GM19240 (cell line): ENCODE data around the gene FAM118A.
"Not testable (repeated sequence)": the region's sequence is repeated elsewhere in the genome, so short reads cannot be mapped to it uniquely, and the experiment has no call there.

Experiments used
- DNase-seq: peaks from one replicate; pipeline ENCODE4 v3.0.0; 2011; ENCODE audit warnings: low spot score; ENCODE audit not compliant: insufficient read length

Gene FAM118A

DNA sequence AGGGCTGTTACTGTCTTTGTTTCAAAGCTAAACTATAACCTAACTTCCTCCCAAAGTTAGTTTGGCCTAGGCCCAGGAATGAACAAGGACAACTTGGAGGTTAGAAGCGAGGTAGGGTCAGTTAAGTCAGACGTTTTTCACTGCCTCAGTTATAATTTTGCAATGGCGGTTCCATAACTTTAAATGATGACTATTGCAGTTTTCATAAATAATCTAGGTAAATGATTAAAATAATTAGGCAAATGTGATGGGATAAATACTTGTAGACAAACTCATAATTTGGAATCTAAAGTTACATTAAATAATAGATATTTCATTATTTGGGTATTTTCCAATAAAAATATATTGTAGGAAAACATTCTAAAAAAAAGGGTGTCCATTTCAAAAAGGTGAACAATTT is 63.9 kb downstream of the FAM118A start:
- DNase-seq, result not testable (repeated sequence)

DNA sequence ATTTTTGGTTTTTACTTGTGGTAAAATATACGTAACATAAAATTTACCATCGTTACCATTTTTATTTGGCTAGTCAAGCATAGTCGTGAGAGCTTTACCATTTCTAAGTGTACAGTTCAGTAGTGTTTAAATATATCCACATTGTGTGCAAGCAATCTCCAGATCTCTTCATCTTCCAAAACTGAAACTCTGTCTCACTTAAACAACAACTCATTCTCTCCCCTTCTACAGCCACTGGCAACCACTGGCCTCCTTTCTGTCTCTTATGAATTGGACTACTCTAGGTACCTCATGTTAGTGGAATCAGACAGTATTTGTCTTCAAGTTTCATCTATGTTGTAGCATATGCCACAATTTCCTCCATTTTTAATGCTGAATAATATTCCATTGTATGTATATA is 66.3 kb downstream of the FAM118A start:
- DNase-seq, result no peak

DNA sequence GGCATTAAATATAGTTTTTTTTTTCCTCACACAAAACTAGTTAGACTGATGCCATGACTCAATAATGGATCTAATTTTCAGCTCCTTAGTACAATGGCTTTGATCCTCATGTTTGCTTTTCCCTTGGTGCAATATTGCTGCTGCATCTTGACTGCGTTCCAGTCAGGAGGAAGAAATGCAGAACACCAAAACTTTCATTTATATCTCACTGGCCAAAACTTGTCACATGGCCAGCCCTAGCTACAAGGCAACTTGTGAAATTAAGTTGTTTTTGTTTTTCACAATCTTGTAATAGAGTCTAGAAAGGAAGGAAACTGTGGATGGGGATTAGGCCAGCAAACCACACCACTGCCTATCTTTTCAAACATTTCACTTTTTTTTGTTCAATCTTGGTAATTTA is 67.0 kb downstream of the FAM118A start:
- DNase-seq, result no peak

DNA sequence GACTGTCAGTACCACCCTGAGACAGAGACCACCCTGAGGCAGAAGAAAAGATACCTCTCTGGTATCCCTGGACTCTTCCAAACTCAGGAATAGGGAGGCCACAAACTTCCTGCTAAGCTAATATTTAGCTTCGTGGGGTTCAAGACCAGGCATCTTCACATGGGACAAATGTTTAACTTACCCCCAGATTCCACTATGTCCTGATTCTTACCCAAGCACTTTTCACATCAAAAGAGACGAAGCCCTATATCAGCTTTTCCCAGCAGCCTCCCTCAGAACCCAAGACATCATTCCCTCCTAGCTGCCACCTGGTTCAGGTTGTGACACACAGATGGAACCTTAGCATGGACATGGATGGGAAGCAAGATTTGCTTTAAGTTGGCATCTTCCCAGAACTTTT is 71.6 kb downstream of the FAM118A start:
- no peak for DNase-seq

DNA sequence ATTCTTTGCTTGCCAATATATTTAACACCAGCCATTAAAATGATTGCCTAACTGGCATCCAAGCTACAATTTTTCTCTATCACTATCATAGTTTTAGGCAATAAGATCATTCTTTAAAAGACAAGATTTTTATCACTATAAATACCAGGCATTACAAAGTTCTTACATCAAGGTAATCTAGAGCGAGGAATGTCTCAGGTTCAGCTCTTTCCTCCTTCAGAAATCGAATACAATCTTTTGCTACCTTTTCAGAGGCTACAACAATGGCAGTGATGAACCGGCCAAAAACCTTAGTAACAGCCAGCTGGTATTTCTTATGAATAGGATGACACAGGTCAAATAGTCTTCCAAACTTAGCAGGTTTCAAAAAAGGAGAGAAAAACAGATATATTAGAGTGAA is 79.8 kb downstream of the FAM118A start:
- DNase-seq, result no peak
